22Rv1 (cell line): Measurements from ENCODE around the gene TMC3.

Source experiments
- CTCF ChIP-seq: fragments of 450-650 bp; IDR thresholded peaks from 2 replicates; pipeline ENCODE4 v1.5.1; 2017; ENCODE audit warnings: mild to moderate bottlenecking
- ZFX ChIP-seq: fragments of 450-650 bp; IDR thresholded peaks from 2 replicates; pipeline ENCODE4 v1.6.1; 2017; ENCODE audit warnings: antibody characterized with exemption, borderline replicate concordance

GRCh38 chr15:81378443-81378842 lies 4.4 kb upstream of the TMC3 start:
- TF ChIP-seq CTCF (no peak), ZFX (no peak)
